Muscle of leg (tissue), 11 donors: Measurements from ENCODE around the gene NRP2. TPM values are rescaled to one million over a fixed set of nuclear protein-coding genes. Genes with fewer than 3 reads are reported as not detected.

Experiments
- DNase-seq: peaks from one replicate; pipeline ENCODE4 v3.0.0; 2013
- H3K27ac ChIP-seq: one replicate; pipeline ENCODE4 v1.5.1; 2013; ENCODE audit warnings: mild to moderate bottlenecking, low read length, control low read depth
- H3K27me3 ChIP-seq: one replicate; pipeline ENCODE4 v1.6.1; 2013; ENCODE audit warnings: low read length; ENCODE audit not compliant: control insufficient read depth, insufficient read depth
- H3K36me3 ChIP-seq: one replicate; pipeline ENCODE4 v1.6.1; 2013; ENCODE audit warnings: low read length; ENCODE audit not compliant: control insufficient read depth, insufficient read depth
- H3K4me1 ChIP-seq: one replicate; pipeline ENCODE4 v1.6.1; 2013; ENCODE audit warnings: low read length; ENCODE audit not compliant: control insufficient read depth, insufficient read depth
- H3K4me3 ChIP-seq: one replicate; pipeline ENCODE4 v1.5.1; 2013; ENCODE audit warnings: low read length, control low read depth
- H3K9me3 ChIP-seq: replicated peaks from 2 replicates; pipeline ENCODE4 v1.6.1; 2013; ENCODE audit warnings: low read depth, low read length; ENCODE audit not compliant: control insufficient read depth
- WGBS: methylation state at CpG from one replicate; pipeline ENCODE4 v1.1.5; 2013; ENCODE audit warnings: missing lambda C conversion rate; ENCODE audit not compliant: insufficient coverage; 5-methylcytosine and 5-hydroxymethylcytosine counted together
- polyA plus RNA-seq, 8 donors: library from polyadenylated mRNA; unstranded; fragments of 120-200 nt; gene quantifications; one replicate each; pipeline versions ENCODE4 v1.2.1 to v1.2.3, GENCODE V29; 2013; ENCODE audit warnings: inconsistent platforms in 1 of 8, low replicate concordance in 1 of 8; ENCODE audit not compliant: insufficient read length in 8 of 8, insufficient read depth in 1 of 8
- total RNA-seq: library from RNA; stranded (reverse); fragments of 120-200 nt; gene quantifications from one replicate; pipeline ENCODE4 v1.2.4, GENCODE V29; 2013

Gene NRP2
- total and polyA plus RNA-seq, 9 donors = 11.6 to 27.9 (median 18.6) TPM

GRCh38 chr2:205728366-205728765 is 46.1 kb downstream of the NRP2 start:
- no peak overlapping the region for H3K27ac ChIP-seq
- H3K27me3 ChIP-seq = no peaks in the 10 kb centered on the region
- H3K36me3 ChIP-seq = peaks cover 23% of the 10 kb centered on the region
- peaks cover 9% of the 10 kb centered on the region for H3K4me1 ChIP-seq
- no peak overlapping the region for H3K4me3 ChIP-seq
- 100% methylated on average over 3 of the region's 7 CpGs for WGBS
- DNase-seq = no peak
- H3K9me3 ChIP-seq = no peaks in the 10 kb centered on the region

- no peaks in the 10 kb centered on the region for H3K9me3 ChIP-seq
- H3K4me1 ChIP-seq = peaks cover 20% of the 10 kb centered on the region
- 53% methylated on average over 4 of the region's 9 CpGs for WGBS
- no peak for DNase-seq
- peaks cover 20% of the 10 kb centered on the region for H3K36me3 ChIP-seq
- no peaks in the 10 kb centered on the region for H3K27me3 ChIP-seq
- H3K4me3 ChIP-seq = no peak overlapping the region
- H3K27ac ChIP-seq = no peak overlapping the region
These were observed 47.9 kb downstream of the NRP2 start for GRCh38 chr2:205730191-205730590.

- Histone ChIP-seq H3K4me1 (peaks cover 20% of the 10 kb centered on the region), H3K27me3 (no peaks in the 10 kb centered on the region), H3K9me3 (no peaks in the 10 kb centered on the region), H3K27ac (no peak overlapping the region), H3K36me3 (peaks cover 20% of the 10 kb centered on the region), H3K4me3 (no peak overlapping the region)
- WGBS = 88% methylated on average over 3 of the region's 9 CpGs
- no peak for DNase-seq
These were observed 48.6 kb downstream of the NRP2 start for GRCh38 chr2:205730701-205731582.

GRCh38 chr2:205731583-205731981 is 49.3 kb downstream of the NRP2 start:
- no peak for DNase-seq
- Histone ChIP-seq H3K4me3 (no peak overlapping the region), H3K27me3 (no peaks in the 10 kb centered on the region), H3K36me3 (peaks cover 18% of the 10 kb centered on the region), H3K27ac (no peak overlapping the region), H3K4me1 (peaks cover 20% of the 10 kb centered on the region), H3K9me3 (no peaks in the 10 kb centered on the region)
- 100% methylated on average over 1 of the region's 4 CpGs for WGBS

GRCh38 chr2:205732314-205732713 is 50.0 kb downstream of the NRP2 start:
- 100% methylated on average over 9 of the region's 9 CpGs for WGBS
- no peak overlapping the region for H3K27ac ChIP-seq
- H3K9me3 ChIP-seq = no peaks in the 10 kb centered on the region
- H3K4me1 ChIP-seq = peaks cover 20% of the 10 kb centered on the region
- no peak for DNase-seq
- no peaks in the 10 kb centered on the region for H3K27me3 ChIP-seq
- peaks cover 13% of the 10 kb centered on the region for H3K36me3 ChIP-seq
- H3K4me3 ChIP-seq = no peak overlapping the region

- H3K4me1 ChIP-seq = peaks cover 20% of the 10 kb centered on the region
- DNase-seq = no peak
- 93% methylated on average over 2 of the region's 9 CpGs for WGBS
- H3K4me3 ChIP-seq = no peak overlapping the region
- no peaks in the 10 kb centered on the region for H3K9me3 ChIP-seq
- H3K27me3 ChIP-seq = no peaks in the 10 kb centered on the region
- no peak overlapping the region for H3K27ac ChIP-seq
- H3K36me3 ChIP-seq = peaks cover 8% of the 10 kb centered on the region
These were observed 50.8 kb downstream of the NRP2 start for GRCh38 chr2:205733082-205733481.

- Histone ChIP-seq H3K36me3 (peaks cover 5% of the 10 kb centered on the region), H3K4me1 (peaks cover 20% of the 10 kb centered on the region), H3K27ac (no peak overlapping the region), H3K9me3 (no peaks in the 10 kb centered on the region), H3K27me3 (no peaks in the 10 kb centered on the region), H3K4me3 (no peak overlapping the region)
- WGBS = 32% methylated on average over 9 of the region's 14 CpGs
- peak; percentile 25 for DNase-seq
These were observed 51.3 kb downstream of the NRP2 start for GRCh38 chr2:205733648-205734047.

GRCh38 chr2:205734436-205735037 is 52.2 kb downstream of the NRP2 start:
- H3K27me3 ChIP-seq = no peaks in the 10 kb centered on the region
- 88% methylated on average over 2 of the region's 6 CpGs for WGBS
- no peak overlapping the region for H3K4me3 ChIP-seq
- H3K4me1 ChIP-seq = peaks cover 20% of the 10 kb centered on the region
- no peaks in the 10 kb centered on the region for H3K9me3 ChIP-seq
- H3K27ac ChIP-seq = no peak overlapping the region
- peaks cover 5% of the 10 kb centered on the region for H3K36me3 ChIP-seq
- peak; percentile 72 for DNase-seq

GRCh38 chr2:205738117-205738968 is 56.0 kb downstream of the NRP2 start:
- no peak overlapping the region for H3K4me3 ChIP-seq
- no peak for DNase-seq
- no peak overlapping the region for H3K27ac ChIP-seq
- peaks cover 11% of the 10 kb centered on the region for H3K4me1 ChIP-seq
- no peaks in the 10 kb centered on the region for H3K27me3 ChIP-seq
- 77% methylated on average over 10 of the region's 15 CpGs for WGBS
- no peaks in the 10 kb centered on the region for H3K36me3 ChIP-seq
- H3K9me3 ChIP-seq = no peaks in the 10 kb centered on the region

- H3K4me3 ChIP-seq = no peak overlapping the region
- 78% methylated on average over 1 of the region's 1 CpG for WGBS
- no peaks in the 10 kb centered on the region for H3K9me3 ChIP-seq
- no peaks in the 10 kb centered on the region for H3K36me3 ChIP-seq
- DNase-seq = peak; percentile 32
- no peak overlapping the region for H3K27ac ChIP-seq
- no peaks in the 10 kb centered on the region for H3K27me3 ChIP-seq
- peaks cover 2% of the 10 kb centered on the region for H3K4me1 ChIP-seq
These were observed 57.3 kb downstream of the NRP2 start for GRCh38 chr2:205739620-205740019.
